ENCODE measurements around the gene TSPOAP1. TPM values are rescaled to one million over a fixed set of nuclear protein-coding genes. Genes with fewer than 3 reads are reported as not detected.

The TSPOAP1 gene
- total and polyA plus RNA-seq, 10 of the 15 experiments (the other 5 are each of a cell fraction or from before 2014, with no cell fraction given): 0.58 to 16.4 (median 4.2) TPM; not detected in 1

DNA sequence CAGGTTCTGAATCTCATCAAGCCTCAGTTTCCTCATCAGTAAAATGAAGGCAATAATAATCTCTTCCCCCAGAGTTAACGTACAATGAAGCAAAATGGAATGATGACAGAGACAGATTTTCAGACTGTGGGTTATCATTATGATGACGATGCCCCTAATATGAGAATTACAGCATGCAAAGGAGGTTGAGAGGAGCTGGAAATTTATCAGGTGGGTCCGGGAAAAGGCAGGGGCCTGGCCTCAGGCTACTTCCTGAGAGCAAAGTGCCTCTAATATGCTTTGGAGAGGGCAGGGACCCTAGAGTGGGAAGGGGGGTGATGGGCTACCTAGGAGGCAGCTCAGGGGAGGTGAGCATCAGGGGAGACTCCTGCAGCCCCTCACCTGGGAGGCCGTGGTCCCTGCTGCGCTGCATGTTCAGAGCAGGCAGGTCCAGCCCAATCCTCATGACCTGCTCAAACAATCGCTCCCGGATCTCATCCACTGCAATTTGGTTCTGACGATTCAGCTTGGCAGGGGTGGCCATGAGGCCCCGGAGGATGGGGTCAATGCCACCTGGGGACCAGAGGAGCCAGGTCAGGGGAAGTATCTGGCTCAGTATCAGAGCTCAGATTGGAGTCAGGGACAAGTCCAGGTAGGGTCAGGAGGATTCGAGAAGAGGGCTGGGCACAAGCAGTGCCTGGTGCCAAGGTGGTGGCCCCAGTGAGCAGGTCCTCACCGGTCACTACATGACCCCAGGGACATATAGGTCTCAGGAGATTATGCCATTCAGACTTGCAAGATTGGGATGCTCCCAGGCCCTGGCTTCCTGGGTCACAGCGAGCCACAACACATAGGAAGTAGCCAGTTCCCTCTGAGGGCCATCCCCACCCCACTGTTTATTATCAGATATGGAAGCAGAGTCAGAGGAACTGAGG is 56.0 kb downstream of the TSPOAP1 start:
- SMC1A ChIA-PET (ENCODE audit: uncharacterized antibody, unreplicated experiment): no interaction called here
- TF ChIP-seq FOXK2 (IDR thresholded peaks at IDR 0.05) (no peak), ATF7 (IDR thresholded peaks at IDR 0.05; ENCODE audit: low read depth) (no peak), ZNF622 (IDR thresholded peaks at IDR 0.05) (no peak), BCL11A (IDR thresholded peaks at IDR 0.05; ENCODE audit: low read depth, low read length) (no peak), NR2C1 (IDR thresholded peaks at IDR 0.05) (no peak), STAT1 (conservative IDR thresholded peaks at IDR 0.05) (no peak), PAX8 (IDR thresholded peaks at IDR 0.05) (no peak), PAX5 (IDR thresholded peaks at IDR 0.05; ENCODE audit: borderline replicate concordance, low read depth, low read length) (no peak), SMARCA5 (IDR thresholded peaks at IDR 0.05) (no peak), RB1 (IDR thresholded peaks at IDR 0.05; ENCODE audit: borderline replicate concordance) (no peak), ESRRA (IDR thresholded peaks at IDR 0.05; ENCODE audit: low read length) (no peak), NFXL1 (IDR thresholded peaks at IDR 0.05; ENCODE audit: borderline replicate concordance) (no peak), TCF7 (IDR thresholded peaks at IDR 0.05; ENCODE audit: borderline replicate concordance) (no peak), RAD51 (IDR thresholded peaks at IDR 0.05) (no peak)
- TF ChIP-seq, protein P1, sequence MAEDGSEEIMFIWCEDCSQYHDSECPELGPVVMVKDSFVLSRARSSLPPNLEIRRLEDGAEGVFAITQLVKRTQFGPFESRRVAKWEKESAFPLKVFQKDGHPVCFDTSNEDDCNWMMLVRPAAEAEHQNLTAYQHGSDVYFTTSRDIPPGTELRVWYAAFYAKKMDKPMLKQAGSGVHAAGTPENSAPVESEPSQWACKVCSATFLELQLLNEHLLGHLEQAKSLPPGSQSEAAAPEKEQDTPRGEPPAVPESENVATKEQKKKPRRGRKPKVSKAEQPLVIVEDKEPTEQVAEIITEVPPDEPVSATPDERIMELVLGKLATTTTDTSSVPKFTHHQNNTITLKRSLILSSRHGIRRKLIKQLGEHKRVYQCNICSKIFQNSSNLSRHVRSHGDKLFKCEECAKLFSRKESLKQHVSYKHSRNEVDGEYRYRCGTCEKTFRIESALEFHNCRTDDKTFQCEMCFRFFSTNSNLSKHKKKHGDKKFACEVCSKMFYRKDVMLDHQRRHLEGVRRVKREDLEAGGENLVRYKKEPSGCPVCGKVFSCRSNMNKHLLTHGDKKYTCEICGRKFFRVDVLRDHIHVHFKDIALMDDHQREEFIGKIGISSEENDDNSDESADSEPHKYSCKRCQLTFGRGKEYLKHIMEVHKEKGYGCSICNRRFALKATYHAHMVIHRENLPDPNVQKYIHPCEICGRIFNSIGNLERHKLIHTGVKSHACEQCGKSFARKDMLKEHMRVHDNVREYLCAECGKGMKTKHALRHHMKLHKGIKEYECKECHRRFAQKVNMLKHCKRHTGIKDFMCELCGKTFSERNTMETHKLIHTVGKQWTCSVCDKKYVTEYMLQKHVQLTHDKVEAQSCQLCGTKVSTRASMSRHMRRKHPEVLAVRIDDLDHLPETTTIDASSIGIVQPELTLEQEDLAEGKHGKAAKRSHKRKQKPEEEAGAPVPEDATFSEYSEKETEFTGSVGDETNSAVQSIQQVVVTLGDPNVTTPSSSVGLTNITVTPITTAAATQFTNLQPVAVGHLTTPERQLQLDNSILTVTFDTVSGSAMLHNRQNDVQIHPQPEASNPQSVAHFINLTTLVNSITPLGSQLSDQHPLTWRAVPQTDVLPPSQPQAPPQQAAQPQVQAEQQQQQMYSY (CRISPR knock-in tag; IDR thresholded peaks at IDR 0.05): no peak
- TF ChIP-seq, protein P2, sequence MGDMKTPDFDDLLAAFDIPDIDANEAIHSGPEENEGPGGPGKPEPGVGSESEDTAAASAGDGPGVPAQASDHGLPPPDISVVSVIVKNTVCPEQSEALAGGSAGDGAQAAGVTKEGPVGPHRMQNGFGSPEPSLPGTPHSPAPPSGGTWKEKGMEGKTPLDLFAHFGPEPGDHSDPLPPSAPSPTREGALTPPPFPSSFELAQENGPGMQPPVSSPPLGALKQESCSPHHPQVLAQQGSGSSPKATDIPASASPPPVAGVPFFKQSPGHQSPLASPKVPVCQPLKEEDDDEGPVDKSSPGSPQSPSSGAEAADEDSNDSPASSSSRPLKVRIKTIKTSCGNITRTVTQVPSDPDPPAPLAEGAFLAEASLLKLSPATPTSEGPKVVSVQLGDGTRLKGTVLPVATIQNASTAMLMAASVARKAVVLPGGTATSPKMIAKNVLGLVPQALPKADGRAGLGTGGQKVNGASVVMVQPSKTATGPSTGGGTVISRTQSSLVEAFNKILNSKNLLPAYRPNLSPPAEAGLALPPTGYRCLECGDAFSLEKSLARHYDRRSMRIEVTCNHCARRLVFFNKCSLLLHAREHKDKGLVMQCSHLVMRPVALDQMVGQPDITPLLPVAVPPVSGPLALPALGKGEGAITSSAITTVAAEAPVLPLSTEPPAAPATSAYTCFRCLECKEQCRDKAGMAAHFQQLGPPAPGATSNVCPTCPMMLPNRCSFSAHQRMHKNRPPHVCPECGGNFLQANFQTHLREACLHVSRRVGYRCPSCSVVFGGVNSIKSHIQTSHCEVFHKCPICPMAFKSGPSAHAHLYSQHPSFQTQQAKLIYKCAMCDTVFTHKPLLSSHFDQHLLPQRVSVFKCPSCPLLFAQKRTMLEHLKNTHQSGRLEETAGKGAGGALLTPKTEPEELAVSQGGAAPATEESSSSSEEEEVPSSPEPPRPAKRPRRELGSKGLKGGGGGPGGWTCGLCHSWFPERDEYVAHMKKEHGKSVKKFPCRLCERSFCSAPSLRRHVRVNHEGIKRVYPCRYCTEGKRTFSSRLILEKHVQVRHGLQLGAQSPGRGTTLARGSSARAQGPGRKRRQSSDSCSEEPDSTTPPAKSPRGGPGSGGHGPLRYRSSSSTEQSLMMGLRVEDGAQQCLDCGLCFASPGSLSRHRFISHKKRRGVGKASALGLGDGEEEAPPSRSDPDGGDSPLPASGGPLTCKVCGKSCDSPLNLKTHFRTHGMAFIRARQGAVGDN (IDR thresholded peaks at IDR 0.05): no peak
- TF ChIP-seq, protein P3, sequence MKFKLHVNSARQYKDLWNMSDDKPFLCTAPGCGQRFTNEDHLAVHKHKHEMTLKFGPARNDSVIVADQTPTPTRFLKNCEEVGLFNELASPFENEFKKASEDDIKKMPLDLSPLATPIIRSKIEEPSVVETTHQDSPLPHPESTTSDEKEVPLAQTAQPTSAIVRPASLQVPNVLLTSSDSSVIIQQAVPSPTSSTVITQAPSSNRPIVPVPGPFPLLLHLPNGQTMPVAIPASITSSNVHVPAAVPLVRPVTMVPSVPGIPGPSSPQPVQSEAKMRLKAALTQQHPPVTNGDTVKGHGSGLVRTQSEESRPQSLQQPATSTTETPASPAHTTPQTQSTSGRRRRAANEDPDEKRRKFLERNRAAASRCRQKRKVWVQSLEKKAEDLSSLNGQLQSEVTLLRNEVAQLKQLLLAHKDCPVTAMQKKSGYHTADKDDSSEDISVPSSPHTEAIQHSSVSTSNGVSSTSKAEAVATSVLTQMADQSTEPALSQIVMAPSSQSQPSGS (IDR thresholded peaks at IDR 0.05; ENCODE audit: low read length): no peak

More for the DNA sequence above, 56.0 kb downstream of the TSPOAP1 start:
- intact Hi-C loops (cut with micrococcal nuclease; ENCODE audit: unreplicated experiment): no loop called here
- Histone ChIP-seq H3K9ac (ENCODE audit: control insufficient read depth, insufficient read depth, low read length) (no peak overlapping the region), H3K27ac (ENCODE audit: control insufficient read depth, insufficient read depth) (no peak overlapping the region), H3K36me3 (ENCODE audit: control insufficient read depth in 2 of 2, insufficient read depth in 2 of 2, low read length in 1 of 2) (no peaks in the 10 kb centered on the region), H3K4me3 (no peak overlapping the region), H3K27me3 (replicated peaks in 1 of 2; ENCODE audit: control insufficient read depth in 2 of 2, insufficient read depth in 2 of 2, low read length in 1 of 2) (no peaks in the 10 kb centered on the region; a peak in 1 of 4 replicates), H3K9me3 (replicated peaks; ENCODE audit: control insufficient read depth, insufficient read depth, low read length) (no peaks in the 10 kb centered on the region), H3K79me2 (ENCODE audit: control insufficient read depth, insufficient read depth, low read length) (no peaks in the 10 kb centered on the region), H3K4me1 (ENCODE audit: control insufficient read depth, insufficient read depth, low read length) (no peaks in the 10 kb centered on the region; the same call in 1 of the 2 replicates), H3K4me2 (ENCODE audit: control insufficient read depth, insufficient read depth) (no peak overlapping the region), H2AFZ (ENCODE audit: control insufficient read depth, low read depth, low read length) (no peak overlapping the region), H4K20me1 (ENCODE audit: control insufficient read depth, insufficient read depth) (no peaks in the 10 kb centered on the region)
- ATAC-seq (no peak), DNase-seq (ENCODE audit: low read depth, low spot score) (no peak), FAIRE-seq (no peak)
- ChIA-PET CTCF (interaction anchor here (1.6 kb wide), 1 partner anchor 31 kb away, joined by 4 read pairs; no protein-coding TSS in a partner anchor), POLR2A (no interaction called here), RAD21 (ENCODE audit: unreplicated experiment) (no interaction called here)
- in situ Hi-C loops (cut with MboI): no loop called here
- 65% methylated on average over 12 of the region's 12 CpGs for WGBS (ENCODE audit: insufficient coverage, insufficient replicate concordance, low lambda C conversion rate, missing lambda C conversion rate)
- no TSS peak for BruUV-seq (replicated peaks)

Measured in GM12878 (cell line).